T-helper 2 cell treated with Interferon-gamma antibody and Interleukin-4, amounts not matched to agents 100 ng/mL and 5 ng/mL, for 36 hours (primary cell): ENCODE data around the gene TAS2R38. TPM values are rescaled to one million over a fixed set of nuclear protein-coding genes. Genes with fewer than 3 reads are reported as not detected.

Source experiments
- intact Hi-C: fragments of 100-400 bp; cut with micrococcal nuclease; formaldehyde crosslinking; loops from one replicate; pipeline ENCODE4 v1.15.1; 2023
- total RNA-seq: library from RNA; stranded (reverse); gene quantifications from 2 replicates; pipeline ENCODE4 v1.2.3, GENCODE V29; 2022

The TAS2R38 gene
- total RNA-seq, 1 donor from 2014 or later = not detected

DNA sequence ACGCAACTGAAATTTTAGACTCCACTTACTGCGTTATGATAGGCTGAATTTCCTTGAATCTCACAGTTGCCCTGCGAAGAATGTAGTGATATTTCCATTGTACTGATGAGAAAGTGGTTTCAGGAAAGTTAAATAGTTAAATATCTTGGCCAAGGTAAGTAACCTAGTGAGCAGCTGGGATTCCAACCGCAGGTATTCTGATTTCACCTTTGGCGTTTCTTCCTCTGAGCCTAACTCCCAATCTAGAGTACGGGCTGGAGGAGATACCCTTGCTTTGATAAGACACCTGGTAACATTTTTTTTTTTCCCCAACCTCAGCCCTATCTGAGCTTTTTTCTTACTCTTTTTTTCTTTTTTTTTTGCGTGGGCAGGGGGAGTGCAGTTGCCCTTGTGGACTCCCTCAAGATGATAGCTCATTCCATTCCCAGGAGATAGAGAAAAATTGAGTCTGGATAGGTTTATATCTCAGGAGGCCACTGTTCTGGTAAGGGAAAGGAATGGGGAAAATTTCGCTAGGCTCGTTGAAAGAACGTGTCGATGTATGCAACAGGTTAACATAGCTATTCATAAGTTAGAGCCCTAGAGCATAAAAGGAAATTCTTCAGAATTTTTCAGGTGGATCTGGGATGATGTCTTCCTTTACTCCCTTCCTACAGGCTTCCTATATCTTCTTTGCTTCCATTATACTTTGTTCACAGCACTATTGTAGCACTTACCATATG lies 3.1 kb upstream of the TAS2R38 start:
- intact Hi-C loops = loop anchor here (1.0 to 10.0 kb wide), 5 partner anchors 156 to 1028 kb away; no protein-coding TSS in a partner anchor

GRCh38 chr7:141975806-141976523 lies 2.4 kb upstream of the TAS2R38 start:
- intact Hi-C loops = loop anchor here (1.0 to 10.0 kb wide), 5 partner anchors 156 to 1029 kb away; no protein-coding TSS in a partner anchor

DNA sequence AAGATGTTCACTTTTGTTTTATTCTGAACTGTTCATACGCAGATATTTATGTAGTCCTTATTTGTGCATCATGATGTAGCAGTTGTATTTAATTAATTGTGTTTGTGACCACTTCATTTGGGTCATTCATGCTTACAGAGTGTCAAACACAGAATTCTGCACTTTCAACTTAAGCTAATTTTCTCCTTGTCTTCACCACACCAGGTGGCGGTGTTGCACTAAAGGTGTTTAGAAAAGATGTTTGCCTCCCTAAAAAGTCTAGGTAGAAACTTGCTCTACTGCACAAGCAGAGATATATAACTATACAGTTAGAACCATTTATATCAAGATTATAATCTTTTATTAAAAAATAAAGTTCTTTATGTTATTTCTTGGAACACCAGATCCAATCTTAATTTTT lies 1.3 kb upstream of the TAS2R38 start:
- intact Hi-C loops = loop anchor here (5.0 to 10.0 kb wide), 3 partner anchors 157 to 1030 kb away; no protein-coding TSS in a partner anchor

DNA sequence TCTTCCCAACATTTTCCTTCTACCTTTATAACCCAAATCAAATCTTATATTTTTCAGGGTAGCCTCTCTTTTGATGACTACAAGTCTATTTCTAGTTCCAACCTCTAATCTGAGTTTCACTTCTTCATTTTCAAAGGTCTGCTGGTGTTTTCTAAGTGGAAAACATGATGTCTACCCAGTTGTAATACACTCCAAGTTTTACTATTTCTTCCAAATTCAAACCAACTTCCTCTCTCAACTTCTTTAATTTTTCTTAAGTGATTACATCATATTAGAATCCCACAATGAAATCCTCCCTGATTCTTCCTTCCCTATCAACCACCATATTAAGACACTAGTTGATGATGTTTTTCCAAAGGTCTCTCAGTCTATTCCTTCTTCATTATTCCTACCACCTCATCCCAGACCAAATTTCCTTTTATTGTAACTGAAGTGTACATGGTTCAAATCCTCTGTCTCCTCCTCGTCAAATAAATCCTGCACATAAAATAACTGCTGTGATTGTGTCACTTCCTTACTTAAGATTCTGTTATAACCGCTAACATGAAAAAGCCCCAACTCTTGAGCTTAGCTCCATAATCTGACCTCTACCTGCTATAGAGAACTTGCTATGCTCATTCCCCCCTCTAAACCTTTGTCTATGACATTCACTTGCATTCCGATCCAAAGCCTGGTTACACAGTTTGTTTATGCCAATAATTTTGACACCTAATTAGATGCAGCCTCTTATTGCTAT lies 12.7 kb downstream of the TAS2R38 start:
- intact Hi-C loops = no loop called here

DNA sequence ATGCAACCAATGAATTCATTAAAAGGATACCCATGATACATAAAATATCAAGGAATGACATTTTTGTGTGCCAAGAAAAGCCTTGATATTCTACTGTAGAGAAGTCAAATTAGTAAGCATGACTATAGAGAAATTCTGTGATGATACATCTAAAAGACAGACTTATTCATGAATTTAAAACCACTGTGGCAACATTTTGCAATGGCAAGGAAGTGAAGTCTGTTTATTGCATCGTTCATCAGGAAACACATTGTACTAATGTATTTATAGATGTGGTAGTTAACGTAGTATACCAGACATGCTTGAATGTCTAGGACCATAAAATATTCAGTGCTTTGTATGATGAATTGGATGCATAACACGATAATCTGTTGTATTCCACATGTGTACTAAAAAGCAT lies 17.5 kb downstream of the TAS2R38 start:
- intact Hi-C loops = no loop called here

DNA sequence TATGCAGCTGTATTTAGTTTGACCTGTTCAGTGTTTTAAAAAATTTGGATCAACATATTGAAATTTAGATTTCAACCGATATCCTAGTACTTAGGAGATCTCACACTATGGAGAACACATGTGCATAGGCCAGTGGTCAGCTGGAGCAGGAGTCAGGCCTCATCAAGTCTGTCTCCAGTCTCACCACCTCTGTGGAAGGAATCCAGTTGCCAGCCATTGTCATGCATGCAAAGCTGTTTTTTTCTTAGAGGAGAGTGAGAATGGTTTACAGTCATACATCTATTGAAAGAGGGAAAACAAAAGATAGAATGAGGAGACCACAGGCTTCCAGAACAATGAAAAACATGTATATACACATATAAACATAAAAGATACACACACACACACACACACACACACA lies 19.2 kb downstream of the TAS2R38 start:
- intact Hi-C loops = no loop called here

DNA sequence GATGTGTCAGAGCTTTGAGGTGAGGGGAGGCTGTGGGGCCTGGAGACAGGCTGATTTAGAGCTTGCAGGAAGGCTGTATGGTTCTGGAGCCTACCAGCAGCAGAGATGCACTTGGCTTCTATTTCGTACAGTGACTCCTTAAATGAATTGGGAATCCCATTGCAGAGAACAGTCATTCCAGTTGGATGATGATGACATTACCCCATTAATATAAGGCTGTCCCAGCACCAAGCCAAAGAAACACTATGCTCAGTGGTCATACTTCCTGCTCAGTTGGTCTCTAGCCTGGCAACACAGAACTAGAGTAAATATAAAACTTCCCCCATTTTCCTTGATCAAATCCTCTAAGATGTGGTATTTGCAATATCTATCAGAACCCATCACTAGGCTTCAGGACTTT lies 21.1 kb downstream of the TAS2R38 start:
- intact Hi-C loops = no loop called here

GRCh38 chr7:141950806-141951205 lies 22.8 kb downstream of the TAS2R38 start:
- intact Hi-C loops = no loop called here

- intact Hi-C loops = no loop called here
These were observed 23.7 kb downstream of the TAS2R38 start for GRCh38 chr7:141949911-141950310.

- intact Hi-C loops = no loop called here
These were observed 24.1 kb downstream of the TAS2R38 start for GRCh38 chr7:141949451-141949850.

GRCh38 chr7:141949021-141949420 lies 24.6 kb downstream of the TAS2R38 start:
- intact Hi-C loops = no loop called here

DNA sequence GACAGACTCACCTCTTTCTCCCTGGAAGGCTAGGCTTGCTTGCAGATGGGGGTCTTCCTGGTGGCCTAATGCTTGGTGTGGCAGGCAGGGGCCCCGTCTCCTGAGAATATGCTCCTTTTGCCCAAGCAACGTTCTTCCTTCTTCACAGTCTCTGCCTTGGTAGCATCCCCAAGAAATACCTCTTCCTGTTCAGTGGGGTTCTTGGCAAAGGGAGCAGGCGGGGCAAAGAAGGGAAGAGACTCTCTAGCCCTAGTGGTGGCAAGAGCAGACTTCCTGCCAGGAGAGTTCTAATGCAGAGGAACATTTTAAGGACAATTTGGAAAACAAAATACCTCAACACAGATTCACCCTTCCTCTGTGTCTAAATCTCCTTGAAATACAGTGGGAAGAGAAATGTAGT lies 26.8 kb downstream of the TAS2R38 start, which contains the start of gene CLEC5A:
TSS of gene CLEC5A (minus strand) at position 179 of the 400 bp plus-strand sequence. CDS start 682 bp downstream, outside the sequence.
- intact Hi-C loops = no loop called here

- intact Hi-C loops = no loop called here
These were observed 28.2 kb downstream of the TAS2R38 start for GRCh38 chr7:141945356-141945755.

- intact Hi-C loops = no loop called here
These were observed 28.8 kb downstream of the TAS2R38 start for GRCh38 chr7:141944811-141945210.

DNA sequence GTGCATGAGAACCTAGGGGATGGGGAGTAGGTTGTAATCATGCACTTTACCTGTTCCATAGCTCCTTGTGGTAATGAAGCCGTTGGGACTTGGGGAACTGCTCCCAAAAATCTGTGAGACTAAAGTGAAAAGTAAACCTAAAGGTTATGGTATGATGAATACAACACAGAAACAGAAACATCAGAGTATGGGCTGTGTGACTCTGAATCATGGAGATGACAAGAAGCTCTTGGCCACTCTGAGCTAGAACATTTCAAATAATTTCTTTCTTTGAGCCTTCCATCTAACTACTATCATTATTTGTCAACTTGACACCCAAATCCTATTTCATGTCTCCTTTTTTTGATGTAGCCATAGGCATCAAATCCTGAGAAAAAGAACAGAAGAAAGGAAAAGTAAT lies 29.7 kb downstream of the TAS2R38 start:
- intact Hi-C loops = no loop called here

DNA sequence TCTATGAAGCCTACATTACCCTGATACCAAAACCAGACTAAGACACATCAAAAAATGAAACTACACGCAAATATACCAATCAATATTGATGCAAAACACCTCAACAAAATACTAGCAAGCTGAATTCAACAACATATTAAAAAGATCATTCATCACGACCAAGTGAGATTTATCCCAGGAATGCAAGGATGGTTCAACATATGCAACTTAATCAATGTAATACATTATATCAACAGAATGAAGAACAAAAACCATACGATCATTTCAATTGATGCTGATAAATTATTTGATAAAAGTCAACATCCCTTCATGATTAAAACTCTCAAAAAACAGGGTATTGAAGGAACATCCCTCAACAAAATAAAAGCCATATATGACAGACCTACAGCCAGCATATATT lies 32.5 kb downstream of the TAS2R38 start:
- intact Hi-C loops = no loop called here

DNA sequence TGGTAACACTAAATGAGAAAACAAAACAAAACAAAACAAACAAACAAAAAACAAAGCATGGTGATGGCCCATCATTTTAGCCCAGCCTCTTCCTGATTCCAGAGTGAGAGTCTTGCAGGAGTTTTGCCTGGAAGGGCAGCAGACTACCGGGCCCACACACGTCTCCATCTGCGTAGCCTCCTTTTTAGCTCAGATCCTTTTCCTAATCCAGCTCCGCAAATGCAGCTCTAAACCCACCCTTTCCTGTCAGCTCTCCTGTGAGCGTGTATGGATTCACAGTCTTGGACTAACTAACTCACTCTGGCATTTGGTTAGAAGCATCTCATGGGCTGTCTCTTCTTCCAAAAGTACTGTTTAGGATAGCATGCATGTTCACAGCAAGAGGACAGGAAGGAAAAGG lies 43.4 kb downstream of the TAS2R38 start:
- intact Hi-C loops = no loop called here

DNA sequence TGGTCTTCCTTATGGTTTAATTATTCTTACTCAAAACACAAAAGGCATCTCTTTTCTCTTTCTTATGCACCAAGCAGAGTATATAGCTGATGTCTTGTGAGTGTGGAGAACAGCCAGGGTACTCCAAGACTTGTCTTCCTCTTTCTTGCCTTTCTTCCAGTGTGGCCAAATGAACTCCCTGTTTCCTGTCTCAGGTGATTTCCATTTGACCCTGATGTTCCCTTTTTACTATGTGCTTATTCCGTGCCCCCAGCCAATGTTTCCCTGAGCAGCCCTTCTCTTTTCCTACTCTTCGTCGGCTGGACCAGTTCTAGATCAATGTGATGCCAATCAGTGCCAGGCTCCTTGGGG lies 44.8 kb downstream of the TAS2R38 start:
- intact Hi-C loops = no loop called here

GRCh38 chr7:141928146-141928844 lies 45.3 kb downstream of the TAS2R38 start:
- intact Hi-C loops = no loop called here
